Measurements from ENCODE around the gene CSHL1.

CSHL1 gene
- 0 to 0.33 (median 0) reads per million in 17 experiments for total RNA-seq

GRCh38 chr17:63911041-63911635, at the start of gene CSHL1:
Gene CSHL1 (minus strand): TSS chr17:63911258. CDS start chr17:63911196, 62 bp downstream.
- DNase-seq, result no peak

DNA sequence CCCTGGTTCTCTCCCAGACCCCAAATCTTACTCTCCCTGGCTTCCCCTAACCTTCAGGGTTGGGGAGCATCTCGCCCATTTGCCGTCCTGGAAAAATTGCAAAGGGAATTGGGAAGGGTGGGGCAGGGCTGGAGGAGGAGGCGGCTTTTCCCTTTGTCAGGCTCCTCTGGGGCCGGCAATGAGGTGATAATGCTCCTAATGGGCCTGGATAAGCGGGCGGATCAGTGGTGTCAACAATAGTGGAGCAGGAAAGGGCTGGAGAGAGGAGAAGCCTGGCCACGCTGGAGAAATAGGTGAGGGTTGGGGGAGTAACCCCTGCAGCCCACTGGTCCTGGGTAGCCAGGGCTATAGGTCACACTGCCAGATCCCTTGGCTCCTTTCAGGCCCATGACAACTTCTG, 49.4 kb upstream of the CSHL1 start:
- DNase-seq, result no peak

- no peak for DNase-seq
Observed at GRCh38 chr17:63960006-63960405, 48.9 kb upstream of the CSHL1 start.

- no peak for DNase-seq
Observed at GRCh38 chr17:63956296-63956920, 45.4 kb upstream of the CSHL1 start.

DNA sequence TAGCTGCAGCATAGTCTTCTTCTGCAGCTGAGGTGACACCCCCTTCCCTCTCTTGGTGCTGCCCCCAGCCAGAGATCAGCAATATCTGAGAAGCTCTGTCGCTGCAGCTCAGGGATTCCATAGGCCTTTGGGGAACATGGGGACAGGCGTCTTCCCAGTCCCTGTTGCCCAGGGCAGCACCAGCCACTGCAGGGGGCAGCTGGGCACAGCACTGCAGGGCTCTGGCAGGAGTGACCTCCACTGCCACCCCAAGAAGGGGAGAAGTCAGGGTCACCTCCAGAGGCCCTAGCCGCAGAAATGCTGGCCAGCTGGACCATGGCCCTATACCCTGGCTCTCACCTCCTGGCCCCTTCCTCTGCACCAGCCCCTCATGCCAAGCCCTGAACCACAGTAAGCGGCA, 44.7 kb upstream of the CSHL1 start:
- no peak for DNase-seq

GRCh38 chr17:63955232-63955631, 44.2 kb upstream of the CSHL1 start:
- no peak for DNase-seq

DNA sequence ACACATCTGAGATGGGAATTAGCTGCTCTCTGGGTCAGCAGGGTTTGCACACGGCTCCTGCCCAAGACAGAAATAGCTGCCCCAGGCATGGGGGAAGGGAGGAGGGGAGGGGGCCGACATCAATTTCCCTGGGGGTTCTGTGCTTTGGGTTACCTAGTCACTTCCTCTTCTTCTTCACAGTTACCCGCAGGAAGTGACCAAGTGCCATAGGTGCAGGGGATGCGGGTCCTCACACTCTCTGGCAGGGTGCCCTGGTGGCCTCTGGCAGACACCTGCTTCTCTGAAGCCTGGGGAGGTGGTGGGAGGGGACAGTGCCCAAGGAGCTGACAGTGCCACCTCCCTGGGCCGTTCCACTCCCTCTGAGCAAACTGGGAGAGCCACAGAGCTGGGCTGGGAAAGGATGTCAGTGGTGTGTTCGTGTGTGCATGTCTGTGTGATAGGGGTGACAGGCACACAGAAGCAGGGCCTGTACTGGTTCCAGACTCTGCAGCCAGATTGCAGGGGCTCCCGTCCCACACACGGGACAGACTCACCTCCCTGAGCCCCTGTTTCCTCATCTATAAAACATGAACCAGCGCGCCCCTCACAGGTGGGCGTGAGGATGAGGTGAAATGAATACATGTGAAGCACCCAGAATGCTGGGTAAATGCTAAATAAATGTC, 43.5 kb upstream of the CSHL1 start:
- DNase-seq, result no peak

DNA sequence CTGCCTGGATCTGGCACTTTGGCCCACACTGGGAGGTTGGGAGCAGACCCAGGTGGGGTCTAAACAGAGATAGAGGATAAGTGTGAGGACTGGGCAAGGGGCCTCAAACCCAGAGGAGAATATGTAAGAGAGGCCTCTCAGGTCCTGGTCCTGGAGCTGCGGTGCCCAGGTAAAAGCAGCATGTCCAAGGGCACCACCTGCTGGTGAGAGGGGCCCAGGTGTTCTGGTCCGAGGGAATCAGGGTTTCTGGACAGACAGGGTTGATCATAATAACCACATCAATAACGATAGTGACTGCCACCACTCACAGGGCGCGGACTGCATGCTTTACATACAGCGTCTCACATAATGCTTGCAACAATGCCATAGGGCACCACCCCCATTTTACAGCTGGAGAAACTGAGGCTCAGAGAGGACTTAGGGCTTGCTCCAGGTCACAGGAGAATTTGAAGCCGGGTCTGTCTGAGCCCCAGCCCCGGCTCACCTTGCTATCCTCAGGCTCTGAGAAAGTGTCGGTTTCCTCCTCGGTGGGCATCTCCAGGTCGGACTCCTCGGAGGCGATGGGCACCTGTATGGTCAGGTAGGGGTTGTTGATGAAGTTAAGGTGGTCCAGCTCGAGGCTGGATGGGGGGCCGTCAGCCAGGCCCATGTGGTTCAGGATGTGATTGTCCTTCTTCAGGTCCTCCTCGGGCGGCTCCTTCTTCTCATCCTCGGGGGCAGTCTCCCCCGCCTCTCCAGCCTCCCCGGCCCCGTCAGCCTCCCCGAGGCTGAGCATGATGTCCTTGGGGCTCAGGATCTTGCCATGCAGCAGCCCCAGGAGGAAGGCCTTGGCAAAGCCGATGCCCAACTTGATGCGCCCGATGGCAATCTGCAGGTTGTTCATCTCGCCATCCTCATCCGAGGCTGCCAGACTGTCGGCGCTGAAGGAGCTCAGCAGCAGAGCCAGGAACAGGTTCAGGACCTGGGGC, 40.2 kb upstream of the CSHL1 start:
- no peak for DNase-seq

DNA sequence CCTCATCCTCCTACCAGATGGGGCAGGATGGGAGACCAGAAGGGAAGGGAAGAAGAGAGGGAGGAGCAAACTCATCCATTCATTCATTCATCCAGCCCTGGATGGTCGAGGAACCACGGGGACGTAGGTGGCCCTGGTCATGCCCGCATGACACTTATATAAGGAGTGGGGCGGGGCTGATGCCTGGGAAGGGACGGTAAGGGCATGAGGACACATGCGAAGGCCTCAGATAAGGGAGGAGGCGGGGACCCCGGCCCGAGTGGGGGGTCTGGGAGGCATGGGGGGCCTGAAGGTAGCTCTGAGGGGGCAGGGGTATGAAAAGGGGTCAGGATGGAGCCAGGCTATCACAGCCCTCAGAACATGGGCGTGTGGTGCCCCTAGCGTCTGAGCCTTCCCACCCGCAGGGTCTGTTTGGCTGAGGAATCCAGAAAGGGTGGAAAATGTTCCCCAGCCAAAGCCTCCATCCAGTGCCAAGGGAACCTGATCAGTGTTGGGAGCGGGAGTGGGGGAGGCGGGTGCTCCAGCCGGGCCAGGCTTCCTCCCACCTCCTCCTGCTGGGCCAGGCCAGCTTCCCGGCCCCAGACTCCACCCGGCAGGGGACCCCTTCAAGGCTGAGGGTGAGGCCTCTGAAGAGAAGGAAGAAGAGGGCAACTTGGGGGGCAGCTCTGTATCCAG, 38.7 kb upstream of the CSHL1 start:
- DNase-seq, result no peak

DNA sequence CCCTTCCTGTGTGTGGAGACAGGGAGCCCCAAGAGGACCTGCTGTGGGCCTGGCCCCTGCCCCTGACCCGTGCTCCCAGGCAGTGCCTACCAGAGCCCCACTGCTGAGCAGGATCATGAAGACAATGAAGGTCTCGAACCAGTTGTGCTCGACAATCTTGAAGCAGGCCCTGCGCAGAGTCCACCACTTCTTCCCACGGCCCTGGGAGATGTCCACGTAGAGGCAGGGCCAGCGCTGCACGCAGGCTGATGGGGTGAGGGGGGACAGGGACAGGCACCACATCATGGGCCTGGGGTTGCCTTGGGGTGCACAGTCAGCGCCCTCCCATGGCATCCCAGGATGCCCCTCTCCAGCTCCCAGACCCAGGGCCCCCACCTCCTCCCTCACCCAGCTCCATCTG, 37.5 kb upstream of the CSHL1 start:
- DNase-seq, result no peak

DNA sequence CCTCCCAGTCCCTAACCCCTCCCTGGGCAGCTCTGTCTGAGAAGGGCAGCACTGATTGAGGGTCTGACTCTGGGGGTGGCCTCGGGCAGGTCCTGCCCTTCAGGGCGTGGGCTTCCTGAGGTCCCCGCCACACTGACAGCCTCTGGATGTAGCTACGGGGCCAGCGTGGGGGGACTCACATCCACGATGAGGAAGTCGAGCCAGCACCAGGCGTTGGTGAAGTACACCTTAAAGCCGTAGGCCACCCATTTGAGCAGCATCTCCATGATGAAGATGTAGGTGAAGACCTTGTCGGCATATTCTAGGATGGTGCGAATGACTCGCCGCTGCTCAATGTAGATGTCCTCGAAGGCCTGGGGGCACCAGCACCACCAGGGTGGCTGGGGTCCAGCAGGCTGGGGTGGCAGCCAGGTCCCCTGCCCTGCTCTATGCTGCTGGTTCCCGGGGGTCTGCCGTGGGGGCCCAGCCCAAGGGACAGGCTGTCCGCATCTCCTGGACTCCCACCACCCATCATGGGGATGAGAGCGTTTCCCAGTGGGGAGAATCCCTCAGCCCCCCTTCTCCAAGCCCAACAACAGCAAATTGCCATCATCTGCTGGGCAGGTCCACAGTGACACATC, 36.8 kb upstream of the CSHL1 start:
- no peak for DNase-seq

DNA sequence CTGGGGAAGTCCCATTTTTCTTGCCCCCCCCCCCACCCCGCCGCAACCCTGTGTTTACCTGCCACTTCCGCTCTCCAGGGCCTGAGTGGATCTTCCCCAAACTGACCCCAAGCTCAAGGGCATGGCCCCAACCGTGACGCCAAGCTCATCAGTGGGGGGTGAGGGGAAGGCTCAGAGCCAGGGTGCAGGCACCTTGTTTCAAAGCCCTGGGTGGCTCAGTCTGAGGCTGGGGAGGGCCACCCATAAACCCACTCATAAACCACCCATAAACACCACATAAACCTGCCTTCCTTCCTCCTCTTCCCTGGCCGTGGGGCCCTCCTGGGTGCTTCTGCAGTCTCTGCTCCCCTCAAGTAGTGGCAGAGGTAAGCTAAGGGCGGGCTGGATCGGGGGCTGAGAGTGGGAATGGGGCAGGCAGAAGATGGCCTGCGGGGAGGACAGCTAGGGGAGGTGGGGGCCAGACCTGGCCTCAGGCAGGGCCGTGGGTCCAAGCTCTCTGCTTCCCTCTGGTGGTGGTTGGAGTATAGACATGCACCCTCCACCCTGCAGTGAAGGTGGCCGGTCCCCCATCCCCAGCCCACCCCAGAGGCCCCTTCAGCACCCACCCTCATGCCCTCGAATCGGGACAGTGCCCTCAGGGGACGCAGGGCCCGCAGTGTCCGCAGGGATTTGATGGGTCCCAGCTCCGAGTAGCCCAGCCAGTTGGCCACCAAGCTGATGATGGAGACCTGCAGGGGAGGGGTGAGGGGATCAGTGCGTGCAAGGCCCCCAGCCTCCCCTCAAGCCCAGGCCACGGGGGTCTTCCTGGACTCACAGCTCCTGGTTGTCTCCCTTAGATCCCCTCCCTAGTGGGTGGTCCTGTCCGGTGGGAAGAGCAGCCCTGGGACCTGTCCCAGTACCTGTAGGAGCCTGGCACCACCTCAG, 35.6 kb upstream of the CSHL1 start:
- DNase-seq, result peak; percentile 58 to 81 (median 70)

DNA sequence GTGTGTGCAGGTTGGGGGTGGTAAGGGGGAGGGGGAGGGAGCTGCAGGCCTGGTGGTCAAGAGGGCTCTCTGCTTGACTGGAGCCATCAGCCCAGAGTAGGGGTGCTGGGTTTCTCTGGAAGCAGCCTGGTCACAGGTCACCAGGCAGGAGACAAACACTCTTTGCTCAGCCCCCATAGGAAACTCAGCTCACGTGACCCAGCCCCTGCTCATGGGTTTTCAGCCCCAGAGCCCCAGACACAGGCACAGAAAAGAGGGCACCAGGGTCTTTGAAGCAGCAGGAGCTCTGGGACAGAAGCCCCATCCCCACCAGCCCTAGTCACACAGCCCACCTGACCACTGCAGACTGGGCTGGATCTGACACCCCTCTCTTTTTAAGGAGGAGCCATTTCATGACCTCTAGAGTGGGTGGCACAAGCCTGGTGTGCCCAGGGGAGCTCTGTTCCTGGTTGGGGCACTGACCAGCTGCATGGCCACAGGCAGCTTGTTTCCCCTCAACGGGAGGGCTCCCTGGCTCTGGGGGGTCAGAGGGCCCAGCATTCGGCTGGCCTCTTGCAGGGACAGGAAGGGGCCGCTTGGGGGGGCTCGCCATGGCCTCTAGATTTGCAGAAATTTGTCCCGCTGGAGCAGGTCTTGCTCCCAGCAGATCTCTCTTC, 34.9 kb upstream of the CSHL1 start:
- peak in 1 of 4 experiments; percentile 20 for DNase-seq

DNA sequence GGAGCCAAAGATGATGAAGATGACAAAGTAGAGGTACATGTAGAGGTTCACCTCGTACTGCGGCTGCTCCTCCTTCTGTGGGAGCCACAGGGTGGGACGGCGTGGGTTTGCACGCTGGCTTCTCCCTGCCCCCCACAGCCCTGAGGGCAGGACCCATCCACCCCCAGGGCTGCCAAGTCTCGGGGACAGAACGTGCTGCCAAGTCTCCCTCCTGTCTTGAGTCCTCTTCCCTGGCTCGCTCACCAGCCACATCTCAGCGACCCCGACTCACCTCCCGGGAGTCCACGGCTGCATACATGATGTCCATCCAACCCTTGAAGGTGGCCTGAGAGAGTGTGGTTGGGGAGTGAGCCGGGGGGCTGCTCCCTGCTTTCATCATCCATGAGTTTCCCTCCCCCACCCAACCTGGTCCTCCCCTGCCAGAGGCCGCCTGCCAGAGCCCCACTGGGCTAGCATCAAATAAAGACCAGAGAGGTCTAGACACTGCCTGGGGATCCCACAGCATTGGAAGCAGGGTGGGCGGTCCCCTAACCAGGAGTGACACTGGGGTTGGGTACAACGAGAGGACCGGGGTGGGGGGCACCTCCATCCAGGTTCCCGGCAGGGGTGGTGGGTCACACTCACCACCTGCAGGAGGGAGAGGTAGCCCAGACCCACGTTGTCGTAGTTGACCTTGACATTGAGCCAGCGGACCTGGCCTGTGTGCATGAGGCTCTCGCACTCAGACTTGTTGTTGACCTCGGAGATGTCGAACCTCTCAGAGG, 33.9 kb upstream of the CSHL1 start:
- DNase-seq, result no peak

DNA sequence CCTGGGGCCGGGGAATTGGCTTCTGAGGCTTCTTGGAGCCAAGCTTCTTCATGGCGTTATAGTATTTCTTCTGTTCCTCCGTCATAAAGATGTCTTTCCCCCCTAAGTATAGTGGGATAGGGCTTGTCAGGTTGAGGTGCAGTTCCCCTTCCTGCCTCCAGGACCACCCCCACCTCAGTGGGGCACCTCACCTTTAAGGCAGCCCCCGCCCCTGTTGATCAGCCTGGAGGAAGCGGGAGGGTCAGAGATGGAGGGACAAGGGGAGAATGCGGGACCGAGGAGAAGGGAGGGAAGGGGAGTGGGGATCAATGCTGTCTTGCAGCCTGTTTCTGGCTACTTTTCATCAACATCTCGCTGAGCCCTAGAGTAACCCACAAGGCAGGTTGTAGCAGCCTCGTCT, 32.7 kb upstream of the CSHL1 start:
- no peak for DNase-seq

GRCh38 chr17:63942309-63942985, 31.4 kb upstream of the CSHL1 start:
- no peak for DNase-seq

GRCh38 chr17:63941751-63942150, 30.7 kb upstream of the CSHL1 start:
- DNase-seq, result no peak

DNA sequence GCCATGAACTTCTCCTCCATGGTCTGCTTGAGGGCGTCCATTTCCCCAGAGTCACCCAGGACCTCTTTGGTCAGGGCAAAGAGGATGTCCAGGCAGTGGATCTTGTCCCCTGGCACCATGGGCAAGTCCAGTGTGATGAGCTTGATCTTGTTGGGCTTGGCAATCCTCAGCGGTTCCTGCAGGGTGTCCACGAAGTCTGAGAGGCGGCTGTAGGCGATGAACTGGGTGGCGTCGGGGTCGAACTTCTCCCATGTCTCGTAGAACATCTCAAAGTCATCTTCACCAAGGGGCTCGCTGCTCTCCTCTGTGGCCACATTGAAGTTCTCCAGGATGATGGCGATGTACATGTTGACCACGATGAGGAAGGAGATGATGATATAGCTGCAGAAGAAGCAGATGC, 30.1 kb upstream of the CSHL1 start:
- DNase-seq, result no peak

DNA sequence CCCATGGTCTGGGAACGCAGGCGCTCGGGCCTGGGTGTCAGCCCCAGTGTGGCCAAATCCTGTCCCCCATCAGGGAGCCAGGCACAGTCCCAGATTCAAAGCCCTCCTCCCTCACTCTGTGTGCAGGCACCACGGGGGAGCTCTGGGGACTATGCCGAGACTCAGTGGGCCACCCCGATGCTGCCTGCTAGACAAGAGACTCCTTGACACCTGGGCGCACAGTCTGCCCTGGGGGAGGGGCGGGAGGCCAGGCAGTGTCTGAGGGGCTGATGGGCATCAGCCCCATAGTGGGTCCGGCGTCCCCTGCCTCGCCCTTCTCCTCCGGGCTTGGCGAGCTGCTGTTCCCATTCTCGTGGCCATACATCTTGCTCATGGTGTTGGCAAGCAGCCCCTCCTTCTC, 29.5 kb upstream of the CSHL1 start:
- no peak for DNase-seq

Data from suppressor macrophage (primary cell).